Mesodermal cell (in vitro differentiated cells): ENCODE measurements around the gene FLT4.

Experiments used
- H3K27ac ChIP-seq: 2 replicates; pipeline ENCODE4 v1.7.0; 2013; ENCODE audit warnings: mild to moderate bottlenecking, low read depth, low read length, moderate library complexity; ENCODE audit not compliant: severe bottlenecking
- H3K36me3 ChIP-seq: 2 replicates; pipeline ENCODE4 v1.7.1; 2013; ENCODE audit warnings: mild to moderate bottlenecking, low read length, moderate library complexity; ENCODE audit not compliant: control insufficient read depth, insufficient read depth
- H3K4me1 ChIP-seq: one replicate; pipeline ENCODE4 v1.7.1; 2013; ENCODE audit warnings: mild to moderate bottlenecking, low read length; ENCODE audit not compliant: insufficient read depth, control insufficient read depth, poor library complexity, severe bottlenecking
- H3K4me3 ChIP-seq: 2 replicates; pipeline ENCODE4 v1.7.0; 2013; ENCODE audit warnings: low read length, control low read depth, mild to moderate bottlenecking; ENCODE audit not compliant: insufficient read depth, poor library complexity, severe bottlenecking; ENCODE audit errors: extremely low read depth
- H3K9me3 ChIP-seq: 2 replicates; pipeline ENCODE4 v1.7.1; 2013; ENCODE audit warnings: mild to moderate bottlenecking, low read length, moderate library complexity; ENCODE audit not compliant: control insufficient read depth
- WGBS, 2 experiments: methylation state at CpG; one replicate each; pipeline ENCODE4 v1.1.5; 2013; ENCODE audit warnings: missing lambda C conversion rate in 2 of 2; ENCODE audit not compliant: insufficient coverage in 2 of 2; 5-methylcytosine and 5-hydroxymethylcytosine counted together

FLT4 gene

DNA sequence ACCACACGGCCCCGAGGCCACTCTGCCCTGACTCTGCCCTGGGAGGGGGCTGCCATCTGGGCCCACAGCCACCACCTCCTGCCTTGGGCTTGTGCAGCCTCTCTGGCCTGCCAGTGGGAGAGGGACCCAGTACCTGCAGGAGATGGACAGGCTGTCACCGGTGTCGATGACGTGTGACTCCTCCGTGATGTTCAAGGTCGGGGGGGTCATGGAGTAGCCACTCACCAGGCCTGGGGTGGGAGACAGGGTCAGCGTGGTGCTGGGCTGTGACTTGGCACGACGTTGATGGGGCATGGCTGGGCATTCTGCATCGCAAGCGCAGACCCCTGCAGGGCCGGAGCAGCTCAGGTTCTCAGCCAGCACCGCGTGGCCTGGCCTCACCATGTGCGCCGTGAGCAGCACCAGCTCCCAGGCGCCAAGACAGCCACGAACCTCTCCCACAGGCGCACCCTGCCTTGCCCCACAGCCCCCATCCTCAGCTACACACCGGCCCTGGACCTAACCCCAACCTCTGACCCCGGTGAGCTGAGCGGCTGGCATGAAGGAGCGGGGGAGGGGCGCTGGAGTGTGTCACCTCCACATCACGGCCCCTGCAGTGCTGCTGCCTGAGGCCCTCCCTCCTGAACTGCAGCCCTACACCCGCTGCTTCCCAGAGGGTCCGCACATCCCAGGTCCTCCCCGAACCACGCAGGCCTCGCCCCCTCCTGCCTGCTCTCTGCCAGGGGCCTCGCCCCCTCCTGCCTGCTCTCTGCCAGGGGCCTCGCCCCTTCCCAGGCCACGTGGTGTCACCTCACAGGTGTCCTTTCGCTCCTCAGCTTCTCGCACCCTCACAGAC lies 17.6 kb downstream of the FLT4 start:
- 84 to 86% methylated on average over 28 to 34 of the region's 36 CpGs for WGBS, 2 experiments
- Histone ChIP-seq H3K4me1 (peaks cover 8% of the 10 kb centered on the region), H3K4me3 (no peak overlapping the region), H3K36me3 (no peaks in the 10 kb centered on the region), H3K9me3 (no peaks in the 10 kb centered on the region), H3K27ac (no peak overlapping the region)

GRCh38 chr5:180630426-180630825 lies 19.0 kb downstream of the FLT4 start:
- Histone ChIP-seq H3K36me3 (no peaks in the 10 kb centered on the region), H3K27ac (no peak overlapping the region), H3K4me3 (no peak overlapping the region), H3K4me1 (peaks cover 4% of the 10 kb centered on the region), H3K9me3 (no peaks in the 10 kb centered on the region)
- WGBS, 2 experiments = 94 to 96% methylated on average over 18 to 22 of the region's 22 CpGs

DNA sequence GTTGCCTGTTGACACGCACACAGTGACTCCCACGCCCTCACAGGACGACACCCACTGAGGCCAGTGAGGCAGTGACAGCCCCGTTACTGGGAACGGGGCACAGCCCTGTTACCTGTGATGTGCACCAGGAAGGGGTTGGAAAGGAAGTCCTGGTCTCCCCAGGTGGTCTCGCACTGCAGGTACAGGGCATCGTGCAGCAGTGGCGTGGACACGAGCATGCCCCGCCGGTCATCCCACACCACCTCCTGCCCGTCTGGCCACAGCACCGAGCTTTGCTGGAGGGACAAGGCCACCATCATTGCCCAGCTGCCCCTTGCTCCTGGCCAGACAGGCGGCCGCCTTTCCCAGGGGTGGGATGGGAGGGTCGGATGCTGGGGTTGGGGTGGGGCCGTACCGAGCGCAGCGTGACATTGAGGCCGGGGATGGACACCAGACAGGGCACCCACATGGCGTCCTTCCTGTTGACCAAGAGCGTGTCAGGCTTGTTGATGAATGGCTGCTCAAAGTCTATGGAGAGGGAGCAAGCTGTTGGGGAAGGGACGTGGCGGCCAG lies 19.5 kb downstream of the FLT4 start:
- Histone ChIP-seq H3K4me3 (no peak overlapping the region), H3K36me3 (no peaks in the 10 kb centered on the region), H3K4me1 (peaks cover 4% of the 10 kb centered on the region), H3K27ac (no peak overlapping the region), H3K9me3 (no peaks in the 10 kb centered on the region)
- WGBS, 2 experiments = 92 to 97% methylated on average over 20 to 22 of the region's 25 CpGs

GRCh38 chr5:180628827-180629750 lies 20.3 kb downstream of the FLT4 start:
- no peak overlapping the region for H3K4me3 ChIP-seq
- H3K9me3 ChIP-seq = no peaks in the 10 kb centered on the region
- H3K36me3 ChIP-seq = no peaks in the 10 kb centered on the region
- H3K27ac ChIP-seq = no peak overlapping the region
- H3K4me1 ChIP-seq = peaks cover 4% of the 10 kb centered on the region
- 88 to 89% methylated on average over 36 to 41 of the region's 44 CpGs for WGBS, 2 experiments

DNA sequence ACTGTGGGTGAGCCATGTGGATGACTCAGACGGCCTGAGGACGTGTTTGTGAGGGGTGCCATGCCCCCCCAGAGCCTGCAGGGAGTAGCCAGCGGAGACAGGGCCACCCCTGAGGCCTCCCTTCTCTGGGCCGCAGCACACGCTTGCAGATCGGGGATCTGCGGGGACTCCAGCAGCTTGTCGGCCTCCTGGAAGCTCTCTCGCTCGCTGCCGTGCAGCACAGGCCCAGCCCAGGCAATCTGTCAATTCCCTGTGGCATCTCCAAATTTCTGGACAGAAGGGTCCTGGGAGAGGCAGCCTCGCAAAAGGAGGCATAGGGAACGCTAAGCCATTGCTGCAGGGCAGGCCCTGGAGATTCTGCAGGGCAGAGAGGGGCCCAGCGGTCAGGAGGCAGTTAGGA lies 21.2 kb downstream of the FLT4 start:
- peaks cover 4% of the 10 kb centered on the region for H3K4me1 ChIP-seq
- no peak overlapping the region for H3K27ac ChIP-seq
- H3K9me3 ChIP-seq = no peaks in the 10 kb centered on the region
- H3K4me3 ChIP-seq = no peak overlapping the region
- 88 to 91% methylated on average over 14 of the region's 14 CpGs for WGBS, 2 experiments
- H3K36me3 ChIP-seq = no peaks in the 10 kb centered on the region

GRCh38 chr5:180627386-180628120 lies 21.8 kb downstream of the FLT4 start:
- WGBS, 2 experiments = 96 to 98% methylated on average over 11 to 12 of the region's 12 CpGs

DNA sequence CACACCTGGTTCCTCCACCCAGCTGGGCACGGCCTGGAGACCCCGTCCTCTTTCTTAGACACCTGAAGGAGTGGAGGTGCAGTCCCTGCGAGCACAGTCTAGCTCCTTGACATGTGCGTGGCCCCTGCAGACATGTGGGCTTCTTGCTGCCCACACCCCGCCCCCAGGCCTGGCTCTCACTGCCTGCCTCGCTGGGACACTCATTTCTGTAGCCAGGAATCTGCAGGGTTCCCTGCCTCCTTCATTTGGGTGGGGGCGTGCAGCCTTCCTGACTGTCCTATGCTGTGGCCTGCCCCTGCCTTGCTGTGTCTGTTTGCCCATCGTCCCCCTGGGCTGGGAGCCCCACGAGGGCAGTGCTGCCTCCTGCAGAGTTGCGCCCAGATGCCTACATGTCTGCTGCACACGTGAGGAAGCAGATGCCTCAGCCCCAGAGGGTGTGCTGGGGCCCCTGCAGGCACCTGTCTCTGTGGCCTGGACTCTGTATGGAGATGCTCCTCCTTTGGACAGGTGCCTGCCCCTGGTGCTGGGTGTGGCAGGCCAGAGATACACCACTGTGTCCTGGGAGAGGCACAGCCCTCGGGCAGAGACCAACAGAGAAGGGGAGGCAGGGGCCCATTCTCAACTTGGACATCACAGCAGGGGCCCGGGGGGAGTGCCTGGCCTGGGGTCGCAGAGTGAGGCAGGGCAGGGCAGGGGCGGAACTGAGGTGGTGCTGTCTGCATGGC lies 22.6 kb downstream of the FLT4 start:
- 86 to 89% methylated on average over 15 of the region's 15 CpGs for WGBS, 2 experiments
- H3K9me3 ChIP-seq = no peaks in the 10 kb centered on the region

More at GRCh38 chr5:180627386-180628120, 21.8 kb downstream of the FLT4 start:
- no peak overlapping the region for H3K27ac ChIP-seq
- H3K36me3 ChIP-seq = no peaks in the 10 kb centered on the region
- H3K9me3 ChIP-seq = no peaks in the 10 kb centered on the region
- H3K4me1 ChIP-seq = peaks cover 4% of the 10 kb centered on the region
- H3K4me3 ChIP-seq = no peak overlapping the region

DNA sequence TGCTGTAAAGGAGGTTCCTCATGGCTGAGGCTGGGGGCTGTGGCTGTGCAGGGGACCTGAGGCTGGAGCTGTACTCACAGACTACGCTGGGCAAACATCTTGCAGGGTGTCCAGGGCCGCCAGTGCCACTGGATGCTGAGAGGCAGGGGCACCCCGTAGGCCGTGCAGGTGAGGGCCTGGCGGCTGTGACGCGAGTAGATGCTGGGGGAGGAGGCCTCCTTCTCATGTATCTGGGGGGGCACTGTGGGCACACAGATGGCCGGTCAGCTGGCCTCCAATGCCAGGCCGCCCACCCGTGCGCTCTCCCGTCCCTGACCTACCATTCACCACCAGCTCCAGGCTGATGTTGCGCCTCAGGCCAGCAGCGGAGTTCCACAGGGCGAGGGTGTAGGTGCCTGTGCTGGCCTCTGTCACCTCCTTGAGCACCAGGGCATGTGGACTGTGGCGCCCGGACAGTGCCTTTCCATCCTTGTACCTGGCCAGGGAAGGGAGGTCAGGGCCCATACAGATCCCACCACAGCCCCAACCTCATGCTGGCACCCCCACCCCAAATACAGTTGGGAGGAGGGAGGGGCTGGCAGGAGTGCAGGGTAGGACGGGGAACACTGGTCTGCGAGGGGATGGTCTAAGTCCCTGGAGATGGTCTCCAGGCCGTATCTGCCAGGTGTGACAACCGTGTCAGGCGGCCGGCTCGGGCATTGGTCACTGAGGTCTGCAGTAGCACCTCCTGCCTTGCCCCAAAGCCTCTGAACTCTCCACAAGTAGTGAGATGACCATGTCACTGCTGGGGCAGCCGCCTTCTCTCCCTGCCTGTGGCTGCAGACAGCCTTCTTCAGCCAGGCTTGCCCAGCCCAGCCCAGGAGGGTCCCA lies 23.4 kb downstream of the FLT4 start:
- Histone ChIP-seq H3K27ac (no peak overlapping the region), H3K36me3 (no peaks in the 10 kb centered on the region), H3K4me3 (no peak overlapping the region), H3K9me3 (no peaks in the 10 kb centered on the region), H3K4me1 (no peaks in the 10 kb centered on the region)
- WGBS, 2 experiments = 92 to 94% methylated on average over 21 to 23 of the region's 25 CpGs

More for the DNA sequence above, 22.6 kb downstream of the FLT4 start:
- H3K36me3 ChIP-seq = no peaks in the 10 kb centered on the region
- no peaks in the 10 kb centered on the region for H3K4me1 ChIP-seq
- no peak overlapping the region for H3K4me3 ChIP-seq
- H3K27ac ChIP-seq = no peak overlapping the region

GRCh38 chr5:180625125-180625790 lies 24.1 kb downstream of the FLT4 start:
- H3K9me3 ChIP-seq = no peaks in the 10 kb centered on the region
- H3K4me3 ChIP-seq = no peak overlapping the region
- no peak overlapping the region for H3K27ac ChIP-seq
- WGBS, 2 experiments = 92 to 95% methylated on average over 5 to 10 of the region's 10 CpGs
- no peaks in the 10 kb centered on the region for H3K4me1 ChIP-seq
- no peaks in the 10 kb centered on the region for H3K36me3 ChIP-seq
